Naive thymus-derived CD4-positive, alpha-beta T cell (primary cell): Measurements from ENCODE around the gene CCDC88C. TPM values are rescaled to one million over a fixed set of nuclear protein-coding genes. Genes with fewer than 3 reads are reported as not detected.

ENCODE experiments used
- ATAC-seq: fragments of 150-1000 bp; cut with Tn5 transposase; 2 replicates; pipeline ENCODE4 v1.10.0; 2021; ENCODE audit warnings: mild to moderate bottlenecking, moderate library complexity
- CTCF ChIA-PET: fragments of 350-600 bp; sonication (Branson Sonifier 250); formaldehyde crosslinking; loops from one replicate; lab custom pipeline; 2021; ENCODE audit warnings: antibody characterized with exemption; lab: Charles Lee
- POLR2A ChIA-PET: fragments of 350-600 bp; sonication (Branson Sonifier 250); formaldehyde crosslinking; loops from one replicate; lab custom pipeline; 2021; ENCODE audit warnings: antibody characterized with exemption, inconsistent platforms; lab: Charles Lee
- DNase-seq, 9 donors: peaks; one replicate each; pipeline versions ENCODE4 v3.0.0 to v3.0.0-alpha.2; 2020 to 2022; ENCODE audit warnings: mixed read lengths in 1 of 9
- H3K27ac ChIP-seq: one replicate; pipeline ENCODE4 v1.7.0; 2013; ENCODE audit warnings: mild to moderate bottlenecking, low read depth, low read length, moderate library complexity
- H3K27me3 ChIP-seq, 2 donors: one replicate each; pipeline ENCODE4 v1.7.0; 2013; ENCODE audit warnings: low read length in 2 of 2, mild to moderate bottlenecking in 2 of 2, moderate library complexity in 2 of 2; ENCODE audit not compliant: control insufficient read depth in 2 of 2, insufficient read depth in 2 of 2
- H3K36me3 ChIP-seq, 3 experiments: 1 replicate in 2 of 3; 2 replicates in 1 of 3; pipeline ENCODE4 v1.7.0; 2013; ENCODE audit warnings: low read length in 3 of 3, mild to moderate bottlenecking in 3 of 3, moderate library complexity in 1 of 3; ENCODE audit not compliant: insufficient read depth in 3 of 3, control insufficient read depth in 2 of 3
- H3K4me1 ChIP-seq, 2 donors: one replicate each; pipeline ENCODE4 v1.7.0; 2013; ENCODE audit warnings: low read length in 2 of 2, mild to moderate bottlenecking in 2 of 2, moderate library complexity in 1 of 2; ENCODE audit not compliant: control insufficient read depth in 2 of 2, insufficient read depth in 2 of 2
- H3K4me3 ChIP-seq: 2 replicates; pipeline ENCODE4 v1.7.0; 2013; ENCODE audit warnings: mild to moderate bottlenecking, low read length
- H3K9me3 ChIP-seq, 3 experiments: 1 replicate in 2 of 3; 2 replicates in 1 of 3; pipeline ENCODE4 v1.7.0; 2013; ENCODE audit warnings: low read length in 3 of 3; ENCODE audit not compliant: control insufficient read depth in 2 of 3
- H3K27ac Mint-ChIP-seq, 9 donors: one replicate each; pipeline ENCODE4 v1.8.0; 2020 to 2022; ENCODE audit warnings: mixed read lengths in 9 of 9, mild to moderate bottlenecking in 8 of 9, moderate library complexity in 5 of 9, inconsistent platforms in 2 of 9
- H3K27me3 Mint-ChIP-seq, 5 donors: one replicate each; pipeline ENCODE4 v1.8.0; 2021 to 2022; ENCODE audit warnings: mixed read lengths in 5 of 5, mild to moderate bottlenecking in 1 of 5
- H3K36me3 Mint-ChIP-seq, 5 donors: one replicate each; pipeline ENCODE4 v1.8.0; 2020 to 2022; ENCODE audit warnings: mixed read lengths in 5 of 5, mild to moderate bottlenecking in 3 of 5, inconsistent platforms in 1 of 5
- H3K4me1 Mint-ChIP-seq, 7 donors: one replicate each; pipeline ENCODE4 v1.8.0; 2020 to 2022; ENCODE audit warnings: mixed read lengths in 7 of 7, mild to moderate bottlenecking in 3 of 7, inconsistent platforms in 1 of 7
- H3K4me3 Mint-ChIP-seq, 10 donors: one replicate each; pipeline ENCODE4 v1.8.0; 2020 to 2022; ENCODE audit warnings: mild to moderate bottlenecking in 10 of 10, mixed read lengths in 10 of 10, moderate library complexity in 6 of 10, inconsistent platforms in 2 of 10
- H3K9me3 Mint-ChIP-seq, 11 donors: one replicate each; pipeline ENCODE4 v1.8.0; 2020 to 2022; ENCODE audit warnings: mixed read lengths in 11 of 11, mild to moderate bottlenecking in 4 of 11, inconsistent platforms in 1 of 11, moderate library complexity in 1 of 11
- intact Hi-C, 2 donors: fragments of 100-400 bp; cut with micrococcal nuclease; formaldehyde crosslinking; loops; one replicate each; pipeline ENCODE4 v1.15.1; 2023
- polyA plus RNA-seq, 2 donors: library from polyadenylated mRNA; unstranded; fragments of 300-500 nt; fragmentation: Illumina TruSeq; gene quantifications; one replicate each; pipeline ENCODE4 v1.2.3, GENCODE V29; 2021
- total RNA-seq, 6 experiments: library from RNA in 5 of 6; stranded (reverse) in 5 of 6; gene quantifications; 1 replicate in 5 of 6; 2 replicates in 1 of 6; pipeline ENCODE4 v1.2.3 and lab custom pipeline; 2021 to 2026

Gene CCDC88C
- total and polyA plus RNA-seq, 7 experiments from 2014 or later = 23.6 to 324 (median 274) TPM

GRCh38 chr14:91237219-91237618 is 180.4 kb downstream of the CCDC88C start:
- Mint-ChIP-seq H3K27me3 (no peaks in the 10 kb centered on the region), H3K27ac (peak overlapping the region in 1 of 9 donors; percentile 41), H3K4me1 (peaks cover 40 to 79% (median 64%) of the 10 kb centered on the region in 7 donors), H3K9me3 (peaks cover 0 to 5% (median 0%) of the 10 kb centered on the region in 11 donors), H3K4me3 (no peak overlapping the region), H3K36me3 (peaks cover 0 to 80% (median 4%) of the 10 kb centered on the region in 5 donors)
- H3K27ac ChIP-seq = no peak overlapping the region
- H3K36me3 ChIP-seq = no peaks in the 10 kb centered on the region
- H3K4me3 ChIP-seq = no peak overlapping the region
- DNase-seq = no peak
- peaks cover 35 to 47% of the 10 kb centered on the region in 2 donors for H3K4me1 ChIP-seq
- POLR2A ChIA-PET = no interaction called here
- no peak for ATAC-seq
- no peaks in the 10 kb centered on the region for H3K9me3 ChIP-seq
- CTCF ChIA-PET = no interaction called here
- intact Hi-C loops = no loop called here
- H3K27me3 ChIP-seq = no peaks in the 10 kb centered on the region

GRCh38 chr14:91235841-91236240 is 181.8 kb downstream of the CCDC88C start:
- Mint-ChIP-seq H3K4me3 (no peak overlapping the region), H3K36me3 (peaks cover 0 to 80% (median 8%) of the 10 kb centered on the region in 5 donors), H3K27me3 (no peaks in the 10 kb centered on the region), H3K27ac (peak overlapping the region in 2 of 9 donors; percentile 11 to 23), H3K4me1 (peaks cover 37 to 79% (median 65%) of the 10 kb centered on the region in 7 donors), H3K9me3 (peaks cover 0 to 12% (median 0%) of the 10 kb centered on the region in 11 donors)
- H3K27me3 ChIP-seq = no peaks in the 10 kb centered on the region
- peaks cover 41 to 54% of the 10 kb centered on the region in 2 donors for H3K4me1 ChIP-seq
- ATAC-seq = no peak
- no peak for DNase-seq
- intact Hi-C loops = no loop called here
- ChIA-PET POLR2A (interaction anchor here (0.6 to 2.0 kb wide), 4 partner anchors 9 to 979 kb away, joined by 3 to 6 read pairs (median 5); partner anchors contain the start of genes GPR68 and PSMC1), CTCF (interaction anchor here (0.6 kb wide), 1 partner anchor 63 kb away, joined by 3 read pairs; no protein-coding TSS in a partner anchor)
- H3K27ac ChIP-seq = no peak overlapping the region
- H3K4me3 ChIP-seq = no peak overlapping the region
- H3K36me3 ChIP-seq = no peaks in the 10 kb centered on the region
- no peaks in the 10 kb centered on the region for H3K9me3 ChIP-seq

DNA sequence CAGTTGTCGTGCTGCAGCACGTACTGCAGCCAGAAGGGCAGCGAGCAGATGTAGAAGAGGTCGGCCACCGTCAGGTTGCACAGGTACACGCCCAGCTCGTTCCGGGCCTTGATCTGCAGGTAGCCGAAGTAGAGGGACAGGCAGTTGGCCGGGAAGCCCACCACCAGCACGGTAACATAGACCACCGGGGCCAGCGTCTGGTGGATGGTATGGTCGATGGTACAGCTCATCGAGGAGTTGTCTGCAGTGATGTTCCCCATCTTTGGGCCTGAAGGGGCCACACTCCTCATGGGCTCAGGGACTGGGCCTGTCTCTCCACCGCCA is 182.9 kb downstream of the CCDC88C start:
- peaks cover 0 to 19% (median 2%) of the 10 kb centered on the region in 11 donors for H3K9me3 Mint-ChIP-seq
- H3K27me3 Mint-ChIP-seq = no peaks in the 10 kb centered on the region
- H3K27ac Mint-ChIP-seq = peak overlapping the region in 2 of 9 donors; percentile 25 to 77
- intact Hi-C loops = no loop called here
- H3K36me3 Mint-ChIP-seq = peaks cover 0 to 80% (median 15%) of the 10 kb centered on the region in 5 donors
- peaks cover 52 to 62% of the 10 kb centered on the region in 2 donors for H3K4me1 ChIP-seq
- ATAC-seq (no peak), DNase-seq (no peak)
- H3K4me1 Mint-ChIP-seq = peaks cover 46 to 80% (median 68%) of the 10 kb centered on the region in 7 donors
- H3K27me3 ChIP-seq = no peaks in the 10 kb centered on the region
- POLR2A ChIA-PET = interaction anchor here (1.0 to 2.7 kb wide), 4 partner anchors 8 to 16 kb away, joined by 5 to 8 read pairs (median 6); partner anchors contain the start of gene GPR68
- no peak overlapping the region for H3K4me3 ChIP-seq
- no peaks in the 10 kb centered on the region for H3K36me3 ChIP-seq
- no peaks in the 10 kb centered on the region for H3K9me3 ChIP-seq
- CTCF ChIA-PET = interaction anchor here (1.6 kb wide), 1 partner anchor 9 kb away, joined by 6 read pairs; no protein-coding TSS in a partner anchor
- H3K4me3 Mint-ChIP-seq = peak overlapping the region in 1 of 10 donors; percentile 16
- no peak overlapping the region for H3K27ac ChIP-seq

DNA sequence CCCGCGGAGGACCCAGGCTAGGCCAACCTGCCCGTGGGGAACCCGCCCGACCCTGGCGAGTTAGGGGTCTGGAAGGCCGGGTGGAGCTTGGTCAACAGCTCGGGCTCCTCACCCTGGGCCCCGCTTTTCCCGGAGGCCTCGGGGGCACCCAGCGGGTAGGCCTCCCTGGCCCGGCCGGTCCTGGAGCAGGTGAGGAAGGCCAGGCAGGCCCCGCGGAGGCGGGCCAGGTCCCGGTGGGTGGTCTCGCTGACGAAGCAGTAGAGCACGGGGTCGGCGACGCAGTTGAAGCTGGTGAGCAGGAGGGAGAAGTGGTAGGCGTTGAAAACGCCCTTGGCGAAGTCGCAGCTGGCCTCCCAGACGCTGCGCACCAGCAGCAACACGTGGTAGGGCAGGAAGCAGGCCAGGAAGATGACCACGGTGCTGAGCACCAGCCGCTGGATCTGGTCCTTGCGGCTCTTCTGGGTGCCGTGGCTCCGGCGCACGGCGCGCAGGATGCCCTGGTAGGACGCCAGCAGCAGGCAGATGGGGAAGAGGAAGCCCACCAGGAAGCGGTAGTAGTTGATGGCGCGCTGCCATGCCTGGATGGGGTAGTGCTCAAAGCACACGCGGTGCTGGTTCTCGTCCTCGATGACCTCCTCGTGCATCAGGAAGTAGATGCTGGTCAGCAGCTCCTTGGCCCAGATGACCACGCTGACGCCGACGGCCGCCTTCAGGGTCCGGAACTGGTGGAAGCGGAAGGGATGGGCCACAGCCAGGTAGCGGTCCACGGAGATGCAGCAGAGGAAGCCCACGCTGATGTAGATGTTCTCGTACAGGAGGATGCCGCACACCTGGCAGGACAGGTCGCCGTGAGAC is 183.5 kb downstream of the CCDC88C start:
- ATAC-seq = no peak
- CTCF ChIA-PET = interaction anchor here (1.6 kb wide), 1 partner anchor 9 kb away, joined by 6 read pairs; no protein-coding TSS in a partner anchor
- POLR2A ChIA-PET = interaction anchor here (1.3 to 2.7 kb wide), 4 partner anchors 9 to 17 kb away, joined by 5 to 8 read pairs (median 7); no protein-coding TSS in a partner anchor
- Mint-ChIP-seq H3K27me3 (no peaks in the 10 kb centered on the region), H3K4me1 (peaks cover 51 to 80% (median 68%) of the 10 kb centered on the region in 7 donors), H3K27ac (peak overlapping the region in 2 of 9 donors; percentile 25 to 77), H3K4me3 (peak overlapping the region in 1 of 10 donors; percentile 16), H3K36me3 (peaks cover 0 to 76% (median 16%) of the 10 kb centered on the region in 5 donors), H3K9me3 (peaks cover 0 to 16% (median 2%) of the 10 kb centered on the region in 11 donors)
- intact Hi-C loops = no loop called here
- H3K4me1 ChIP-seq = peaks cover 55 to 64% of the 10 kb centered on the region in 2 donors
- no peaks in the 10 kb centered on the region for H3K27me3 ChIP-seq
- H3K9me3 ChIP-seq = no peaks in the 10 kb centered on the region
- H3K27ac ChIP-seq = no peak overlapping the region
- no peak for DNase-seq
- no peaks in the 10 kb centered on the region for H3K36me3 ChIP-seq
- H3K4me3 ChIP-seq = no peak overlapping the region

GRCh38 chr14:91232603-91233002 is 185.0 kb downstream of the CCDC88C start:
- Mint-ChIP-seq H3K9me3 (peaks cover 0 to 16% (median 2%) of the 10 kb centered on the region in 11 donors), H3K4me3 (peak overlapping the region in 8 of 10 donors; percentile 23 to 82 (median 40)), H3K4me1 (peaks cover 57 to 80% (median 68%) of the 10 kb centered on the region in 7 donors), H3K36me3 (peaks cover 0 to 65% (median 15%) of the 10 kb centered on the region in 5 donors), H3K27ac (peak overlapping the region in 6 of 9 donors; percentile 23 to 98 (median 61)), H3K27me3 (no peaks in the 10 kb centered on the region)
- Histone ChIP-seq H3K4me3 (peak overlapping the region; percentile 10), H3K36me3 (no peaks in the 10 kb centered on the region), H3K27me3 (no peaks in the 10 kb centered on the region), H3K4me1 (peaks cover 63 to 68% of the 10 kb centered on the region in 2 donors), H3K9me3 (no peaks in the 10 kb centered on the region), H3K27ac (no peak overlapping the region)
- CTCF ChIA-PET = no interaction called here
- DNase-seq (no peak), ATAC-seq (no peak)
- intact Hi-C loops = no loop called here
- POLR2A ChIA-PET = interaction anchor here (1.0 to 2.7 kb wide), 2 partner anchors 10 to 65 kb away, joined by 3 to 20 read pairs; no protein-coding TSS in a partner anchor

GRCh38 chr14:91232052-91232451 is 185.6 kb downstream of the CCDC88C start:
- Mint-ChIP-seq H3K27ac (peak overlapping the region in 7 of 9 donors; percentile 25 to 98 (median 88)), H3K27me3 (no peaks in the 10 kb centered on the region), H3K4me1 (peaks cover 58 to 85% (median 70%) of the 10 kb centered on the region in 7 donors), H3K36me3 (peaks cover 0 to 65% (median 15%) of the 10 kb centered on the region in 5 donors), H3K9me3 (peaks cover 0 to 16% (median 2%) of the 10 kb centered on the region in 11 donors), H3K4me3 (peak overlapping the region in 9 of 10 donors; percentile 28 to 87 (median 51))
- CTCF ChIA-PET = no interaction called here
- H3K36me3 ChIP-seq = no peaks in the 10 kb centered on the region
- POLR2A ChIA-PET = interaction anchor here (1.0 to 2.7 kb wide), 2 partner anchors 10 to 65 kb away, joined by 3 to 20 read pairs; no protein-coding TSS in a partner anchor
- DNase-seq (no peak), ATAC-seq (no peak)
- no peaks in the 10 kb centered on the region for H3K27me3 ChIP-seq
- peaks cover 69 to 74% of the 10 kb centered on the region in 2 donors for H3K4me1 ChIP-seq
- no peak overlapping the region for H3K27ac ChIP-seq
- intact Hi-C loops = no loop called here
- H3K4me3 ChIP-seq = peak overlapping the region; percentile 10
- H3K9me3 ChIP-seq = no peaks in the 10 kb centered on the region
